IMR-90 (cell line): ENCODE results near the gene RASGRP2. TPM values are rescaled to one million over a fixed set of nuclear protein-coding genes. Genes with fewer than 3 reads are reported as not detected.

Experiments used
- ATAC-seq: fragments of 200-7000 bp; cut with Tn5 transposase; 2 replicates; pipeline ENCODE4 v1.9.1; 2020; ENCODE audit warnings: low read depth, mild to moderate bottlenecking, moderate library complexity
- BruUV-seq: library from RNA; stranded (reverse); fragments of 400-500 nt; replicated peaks from 2 replicates; lab custom pipeline; 2021; lab: Mats Ljungman, UMichigan
- CTCF ChIA-PET: fragments of 300-600 bp; formaldehyde crosslinking; extraction: SDS; loops from one replicate; lab custom pipeline; 2021; ENCODE audit warnings: antibody characterized with exemption; lab: Yijun Ruan, JAX
- POLR2A ChIA-PET: fragments of 300-600 bp; sonication (Branson Sonifier 250); formaldehyde crosslinking; loops from one replicate; lab custom pipeline; 2022; ENCODE audit warnings: antibody characterized with exemption; ENCODE audit not compliant: unreplicated experiment; lab: Charles Lee
- DNase-seq: peaks from one replicate; pipeline ENCODE4 v3.0.0; 2013
- H2AFZ ChIP-seq: replicated peaks from 2 replicates; pipeline ENCODE3; 2013; ENCODE audit warnings: low read length, mild to moderate bottlenecking; ENCODE audit not compliant: poor library complexity
- H2AK5ac ChIP-seq: 2 replicates; pipeline ENCODE4 v1.6.1; 2013; ENCODE audit warnings: low read depth, low read length, inconsistent platforms
- H2AK9ac ChIP-seq: replicated peaks from 2 replicates; pipeline ENCODE3; 2013; ENCODE audit warnings: mild to moderate bottlenecking, low read depth, low read length, moderate library complexity; ENCODE audit not compliant: poor library complexity
- H2BK120ac ChIP-seq: 2 replicates; pipeline ENCODE4 v1.6.1; 2013; ENCODE audit warnings: low read depth, low read length, inconsistent platforms
- H2BK15ac ChIP-seq: 3 replicates; pipeline ENCODE4 v1.6.1; 2013; ENCODE audit warnings: low read depth, low read length, inconsistent platforms
- H2BK20ac ChIP-seq: 2 replicates; pipeline ENCODE4 v1.6.1; 2013; ENCODE audit warnings: low read depth, mild to moderate bottlenecking, inconsistent platforms, low read length, moderate library complexity
- H2BK5ac ChIP-seq: 2 replicates; pipeline ENCODE4 v1.6.1; 2013; ENCODE audit warnings: mild to moderate bottlenecking, low read depth, low read length, inconsistent platforms; ENCODE audit not compliant: poor library complexity, severe bottlenecking
- H3K14ac ChIP-seq: replicated peaks from 2 replicates; pipeline ENCODE4 v1.6.1; 2013; ENCODE audit warnings: low read depth, low read length, inconsistent platforms
- H3K18ac ChIP-seq: 2 replicates; pipeline ENCODE4 v1.6.1; 2013; ENCODE audit warnings: low read depth, low read length, control low read depth
- H3K23ac ChIP-seq: 2 replicates; pipeline ENCODE4 v1.6.1; 2013; ENCODE audit warnings: low read depth, low read length, inconsistent platforms
- H3K27ac ChIP-seq: 2 replicates; pipeline ENCODE4 v1.5.1; 2013; ENCODE audit warnings: mild to moderate bottlenecking, control low read depth, low read length; ENCODE audit not compliant: insufficient read depth
- H3K27me3 ChIP-seq: 2 replicates; pipeline ENCODE4 v1.6.1; 2013; ENCODE audit warnings: low read length; ENCODE audit not compliant: control insufficient read depth, insufficient read depth
- H3K36me3 ChIP-seq: 2 replicates; pipeline ENCODE4 v1.6.1; 2013; ENCODE audit warnings: low read length, mixed read lengths; ENCODE audit not compliant: control insufficient read depth, insufficient read depth
- H3K4ac ChIP-seq: 2 replicates; pipeline ENCODE4 v1.6.1; 2013; ENCODE audit warnings: low read depth, low read length, inconsistent platforms
- H3K4me1 ChIP-seq: 2 replicates; pipeline ENCODE4 v1.6.1; 2013; ENCODE audit warnings: low read length, mixed read lengths; ENCODE audit not compliant: control insufficient read depth, insufficient read depth
- H3K4me2 ChIP-seq: 2 replicates; pipeline ENCODE4 v1.6.1; 2013; ENCODE audit warnings: low read depth, mild to moderate bottlenecking, control low read depth, low read length, moderate library complexity
- H3K4me3 ChIP-seq: 2 replicates; pipeline ENCODE4 v1.5.1; 2013; ENCODE audit warnings: low read depth, mild to moderate bottlenecking, control low read depth, low read length, moderate library complexity; ENCODE audit not compliant: insufficient read depth
- H3K56ac ChIP-seq: 2 replicates; pipeline ENCODE4 v1.6.1; 2013; ENCODE audit warnings: low read length, inconsistent platforms; ENCODE audit not compliant: insufficient read depth; ENCODE audit errors: extremely low read depth
- H3K79me1 ChIP-seq, 2 experiments: 2 replicates each; pipeline ENCODE4 v1.6.1; 2013; ENCODE audit warnings: low read length in 2 of 2, inconsistent platforms in 1 of 2, low read depth in 1 of 2
- H3K9ac ChIP-seq: 2 replicates; pipeline ENCODE4 v1.6.1; 2013; ENCODE audit warnings: low read depth, low read length, control low read depth
- H3K9me1 ChIP-seq: 2 replicates; pipeline ENCODE4 v1.6.1; 2013; ENCODE audit warnings: low read length, inconsistent platforms; ENCODE audit not compliant: insufficient read depth
- H3K9me3 ChIP-seq: 2 replicates; pipeline ENCODE4 v1.6.1; 2013; ENCODE audit warnings: low read length; ENCODE audit not compliant: control insufficient read depth, insufficient read depth
- H4K20me1 ChIP-seq: 2 replicates; pipeline ENCODE4 v1.6.1; 2013; ENCODE audit warnings: low read length, inconsistent platforms; ENCODE audit not compliant: insufficient read depth
- H4K5ac ChIP-seq: 2 replicates; pipeline ENCODE4 v1.6.1; 2013; ENCODE audit warnings: mild to moderate bottlenecking, low read depth, low read length, control low read depth
- H4K8ac ChIP-seq, 2 experiments: 2 replicates each; pipeline ENCODE4 v1.6.1; 2013; ENCODE audit warnings: low read depth in 2 of 2, low read length in 2 of 2, control low read depth in 1 of 2, inconsistent platforms in 1 of 2
- H4K91ac ChIP-seq: 2 replicates; pipeline ENCODE4 v1.6.1; 2013; ENCODE audit warnings: low read depth, low read length, inconsistent platforms; ENCODE audit not compliant: insufficient read depth
- BHLHE40 ChIP-seq: fragments of 150-350 bp; IDR thresholded peaks from 2 replicates; pipeline ENCODE4 v1.6.1; 2016; ENCODE audit warnings: mild to moderate bottlenecking, low read depth, low read length
- CEBPB ChIP-seq: IDR thresholded peaks from 2 replicates; pipeline ENCODE4 v1.6.1; 2012; ENCODE audit warnings: low read depth, low read length, improper control_type of control experiment
- CHD1 ChIP-seq: IDR thresholded peaks from 2 replicates; pipeline ENCODE4 v1.6.1; 2012; ENCODE audit warnings: low read depth, low read length, improper control_type of control experiment
- CTCF ChIP-seq: conservative IDR thresholded peaks from 2 replicates; pipeline ENCODE4 v1.5.1; 2012; ENCODE audit warnings: mild to moderate bottlenecking, low read depth, low read length, improper control_type of control experiment
- ELK1 ChIP-seq: fragments of 150-350 bp; IDR thresholded peaks from 2 replicates; pipeline ENCODE4 v1.6.1; 2016; ENCODE audit warnings: low read depth, mild to moderate bottlenecking, low read length, moderate library complexity, borderline replicate concordance
- FOS ChIP-seq: fragments of 150-350 bp; IDR thresholded peaks from 2 replicates; pipeline ENCODE4 v1.6.1; 2016; ENCODE audit warnings: low read depth, low read length
- MAFK ChIP-seq: IDR thresholded peaks from 2 replicates; pipeline ENCODE4 v1.6.1; 2012; ENCODE audit warnings: low read depth, low read length, improper control_type of control experiment
- MAZ ChIP-seq: IDR thresholded peaks from 2 replicates; pipeline ENCODE4 v1.6.1; 2012; ENCODE audit warnings: low read depth, mild to moderate bottlenecking, low read length, improper control_type of control experiment, moderate library complexity, borderline replicate concordance
- MXI1 ChIP-seq: IDR thresholded peaks from 2 replicates; pipeline ENCODE4 v1.6.1; 2012; ENCODE audit warnings: low read depth, mild to moderate bottlenecking, low read length, moderate library complexity, borderline replicate concordance
- NFE2L2 ChIP-seq: fragments of 150-350 bp; IDR thresholded peaks from 2 replicates; pipeline ENCODE4 v1.6.1; 2016; ENCODE audit warnings: low read depth, mild to moderate bottlenecking, low read length
- POLR2A ChIP-seq: IDR thresholded peaks from 2 replicates; pipeline ENCODE4 v1.6.1; 2012; ENCODE audit warnings: mild to moderate bottlenecking, low read depth, low read length
- RAD21 ChIP-seq: IDR thresholded peaks from 2 replicates; pipeline ENCODE4 v1.6.1; 2012; ENCODE audit warnings: low read length, improper control_type of control experiment
- RCOR1 ChIP-seq: IDR thresholded peaks from 2 replicates; pipeline ENCODE4 v1.6.1; 2012; ENCODE audit warnings: mild to moderate bottlenecking, low read length, improper control_type of control experiment; ENCODE audit not compliant: insufficient replicate concordance
- RFX5 ChIP-seq: IDR thresholded peaks from 2 replicates; pipeline ENCODE4 v1.8.0; 2012; ENCODE audit warnings: low read depth, mild to moderate bottlenecking, low read length, moderate library complexity
- SMC3 ChIP-seq: fragments of 150-350 bp; IDR thresholded peaks from 2 replicates; pipeline ENCODE4 v1.6.1; 2016; ENCODE audit warnings: low read depth, mild to moderate bottlenecking, antibody characterized with exemption, low read length, moderate library complexity
- USF2 ChIP-seq: fragments of 150-350 bp; IDR thresholded peaks from 2 replicates; pipeline ENCODE4 v1.6.1; 2017; ENCODE audit warnings: mild to moderate bottlenecking, antibody characterized with exemption, low read length, low read depth
- WGBS, 2 experiments: methylation state at CpG; one replicate each; pipeline versions ENCODE4 v1.1.5 to v1.1.7; 2013; ENCODE audit warnings: missing lambda C conversion rate in 2 of 2; ENCODE audit not compliant: insufficient read length in 1 of 2; ENCODE audit errors: extremely low coverage in 2 of 2; 5-methylcytosine and 5-hydroxymethylcytosine counted together
- dilution Hi-C: fragments of 300-500 bp; cut with HindIII; formaldehyde crosslinking; loops from one replicate; pipeline ENCODE4 v1.14.3; 2018; ENCODE audit warnings: low sequenced_read_pairs; ENCODE audit not compliant: unreplicated experiment
- in situ Hi-C: fragments of 300-500 bp; cut with MboI; formaldehyde crosslinking; loops from 3 replicates; pipeline ENCODE4 v1.14.3; 2019; ENCODE audit warnings: low sequenced_read_pairs, inconsistent platforms, mixed read lengths
- intact Hi-C: fragments of 100-400 bp; cut with micrococcal nuclease; formaldehyde crosslinking; loops from 2 replicates; pipeline ENCODE4 v1.10.0; 2022
- polyA plus RNA-seq, 3 experiments: library from polyadenylated mRNA; depleted of rRNA; stranded (reverse); fragments of >200 nt; gene quantifications; 2 replicates each; pipeline ENCODE4 v1.2.3, GENCODE V29; 2012; ENCODE audit warnings: low replicate concordance in 1 of 3
- total RNA-seq: library from RNA; depleted of rRNA; stranded (reverse); fragments of >200 nt; gene quantifications from 2 replicates; pipeline ENCODE4 v1.2.3, GENCODE V29; 2012

Gene RASGRP2
- total and polyA plus RNA-seq, 2 of the 4 experiments (the other 2 are of a cell fraction), result 1.2 TPM; not detected in 1

GRCh38 chr11:64692764-64693331 is 51.1 kb downstream of the RASGRP2 start:
- ATAC-seq, result no peak
- Histone ChIP-seq H3K14ac (no peak overlapping the region), H3K27me3 (peaks cover 79% of the 10 kb centered on the region), H2BK120ac (no peak overlapping the region), H2BK5ac (no peak overlapping the region), H3K36me3 (no peaks in the 10 kb centered on the region), H2BK20ac (no peak overlapping the region), H4K8ac (no peak overlapping the region), H4K91ac (no peak overlapping the region), H2AK5ac (no peak overlapping the region), H2AFZ (no peak overlapping the region), H3K4me3 (no peak overlapping the region), H3K79me1 (no peaks in the 10 kb centered on the region), H3K4me2 (no peak overlapping the region), H3K4me1 (no peaks in the 10 kb centered on the region; the same call in 1 of the 2 replicates), H3K27ac (no peak overlapping the region), H3K23ac (no peak overlapping the region), H4K5ac (no peak overlapping the region), H2AK9ac (no peak overlapping the region), H2BK15ac (no peak overlapping the region), H3K9ac (no peak overlapping the region), H3K4ac (no peak overlapping the region), H3K9me1 (no peaks in the 10 kb centered on the region), H3K18ac (no peak overlapping the region), H3K56ac (no peak overlapping the region), H4K20me1 (no peaks in the 10 kb centered on the region), H3K9me3 (no peaks in the 10 kb centered on the region)
- intact Hi-C loops, result no loop called here
- BruUV-seq, result no TSS peak
- in situ Hi-C loops, result no loop called here
- dilution Hi-C loops, result no loop called here
- no CpG with 5 or more reads among the region's 13 CpGs for WGBS, 2 experiments
- CTCF ChIA-PET, result no interaction called here
- POLR2A ChIA-PET, result no interaction called here
- DNase-seq, result no peak
- no peak for TF ChIP-seq RCOR1
- TF ChIP-seq FOS, result no peak
- no peak for TF ChIP-seq SMC3
- no peak for TF ChIP-seq CEBPB
- no peak for TF ChIP-seq POLR2A
- no peak for TF ChIP-seq RFX5
- TF ChIP-seq CTCF, result no peak
- TF ChIP-seq BHLHE40, result no peak
- TF ChIP-seq CHD1, result no peak
- TF ChIP-seq MAFK, result no peak
- TF ChIP-seq NFE2L2, result no peak
- TF ChIP-seq MAZ, result no peak
- no peak for TF ChIP-seq USF2
- TF ChIP-seq ELK1, result no peak
- no peak for TF ChIP-seq RAD21
- TF ChIP-seq MXI1, result no peak
